Renal cortical epithelial cell (primary cell): ENCODE data around the gene PBX3. TPM values are rescaled to one million over a fixed set of nuclear protein-coding genes. Genes with fewer than 3 reads are reported as not detected.
A peak's percentile ranks its signal among the peaks of the same experiment; 100 is the strongest.

ENCODE experiments used
- DNase-seq: peaks from one replicate; pipeline ENCODE4 v3.0.0-alpha.2; 2011; ENCODE audit warnings: low read depth
- total RNA-seq: library from RNA; depleted of rRNA; stranded (reverse); fragments of >200 nt; gene quantifications from 2 replicates; pipeline ENCODE4 v1.2.3, GENCODE V29; 2014

The PBX3 gene
- total RNA-seq, 1 donor from 2014 or later: 15.5 TPM

- DNase-seq: no peak
Observed at GRCh38 chr9:125906893-125907292, 159.7 kb downstream of the PBX3 start.

- no peak for DNase-seq
Observed at GRCh38 chr9:125908136-125908535, 161.0 kb downstream of the PBX3 start.

- DNase-seq: no peak
Observed at GRCh38 chr9:125908966-125909365, 161.8 kb downstream of the PBX3 start.

GRCh38 chr9:125909459-125909858, 162.3 kb downstream of the PBX3 start:
- no peak for DNase-seq

GRCh38 chr9:125910286-125910685, 163.1 kb downstream of the PBX3 start:
- no peak for DNase-seq

- peak; percentile 79 for DNase-seq
Observed at GRCh38 chr9:125911861-125912644, 164.9 kb downstream of the PBX3 start.

- DNase-seq: no peak
Observed at GRCh38 chr9:125912667-125913066, 165.5 kb downstream of the PBX3 start.

GRCh38 chr9:125913551-125913950, 166.4 kb downstream of the PBX3 start:
- no peak for DNase-seq

GRCh38 chr9:125914411-125914810, 167.2 kb downstream of the PBX3 start:
- DNase-seq: no peak

- no peak for DNase-seq
Observed at GRCh38 chr9:125915606-125916005, 168.4 kb downstream of the PBX3 start.

GRCh38 chr9:125919565-125919964, 172.4 kb downstream of the PBX3 start:
- no peak for DNase-seq

- no peak for DNase-seq
Observed at GRCh38 chr9:125920402-125920801, 173.2 kb downstream of the PBX3 start.

GRCh38 chr9:125922854-125923253, 175.7 kb downstream of the PBX3 start:
- no peak for DNase-seq

- DNase-seq: no peak
Observed at GRCh38 chr9:125924351-125924750, 177.2 kb downstream of the PBX3 start.

- no peak for DNase-seq
Observed at GRCh38 chr9:125926936-125927335, 179.8 kb downstream of the PBX3 start.

- peak; percentile 48 for DNase-seq
Observed at GRCh38 chr9:125929846-125930245, 182.7 kb downstream of the PBX3 start.

GRCh38 chr9:125931211-125931610, 184.0 kb downstream of the PBX3 start:
- peak; percentile 43 for DNase-seq

GRCh38 chr9:125932012-125932411, 184.8 kb downstream of the PBX3 start:
- DNase-seq: peak; percentile 99

GRCh38 chr9:125932746-125933455, 185.7 kb downstream of the PBX3 start:
- DNase-seq: no peak

- no peak for DNase-seq
Observed at GRCh38 chr9:125942125-125942524, 195.0 kb downstream of the PBX3 start.

- no peak for DNase-seq
Observed at GRCh38 chr9:125943831-125944230, 196.7 kb downstream of the PBX3 start.

- no peak for DNase-seq
Observed at GRCh38 chr9:125946397-125946796, 199.2 kb downstream of the PBX3 start.

GRCh38 chr9:125948887-125949596, 201.9 kb downstream of the PBX3 start:
- DNase-seq: peak; percentile 11
